SK-N-SH treated with all-trans-retinoic acid at 6 μM for 48 hours (cell line): Measurements from ENCODE around the gene TGM1.

Experiments used
- CREB5 ChIP-seq: fragments of 250-450 bp; sonication (Bioruptor Pico); IDR thresholded peaks from 2 replicates; pipeline ENCODE4 v1.5.1; 2020; ENCODE audit warnings: low read depth, mild to moderate bottlenecking, moderate library complexity
- ESRRG ChIP-seq: fragments of 250-450 bp; sonication (Bioruptor Pico); IDR thresholded peaks from 2 replicates; pipeline ENCODE4 v1.6.1; 2021; ENCODE audit warnings: mild to moderate bottlenecking
- PATZ1 ChIP-seq: fragments of 250-450 bp; sonication (Bioruptor Pico); IDR thresholded peaks from 2 replicates; pipeline ENCODE4 v1.8.0; 2020; ENCODE audit warnings: mild to moderate bottlenecking, moderate library complexity, borderline replicate concordance
- ZFP3 ChIP-seq: fragments of 250-450 bp; sonication (Bioruptor Pico); IDR thresholded peaks from 2 replicates; pipeline ENCODE4 v1.5.0; 2020; ENCODE audit warnings: mild to moderate bottlenecking, moderate library complexity
- ZFP30 ChIP-seq: fragments of 450-650 bp; formaldehyde crosslinking; IDR thresholded peaks from 2 replicates; pipeline ENCODE4 v1.5.0; 2022; ENCODE audit warnings: mild to moderate bottlenecking, moderate library complexity

DNA sequence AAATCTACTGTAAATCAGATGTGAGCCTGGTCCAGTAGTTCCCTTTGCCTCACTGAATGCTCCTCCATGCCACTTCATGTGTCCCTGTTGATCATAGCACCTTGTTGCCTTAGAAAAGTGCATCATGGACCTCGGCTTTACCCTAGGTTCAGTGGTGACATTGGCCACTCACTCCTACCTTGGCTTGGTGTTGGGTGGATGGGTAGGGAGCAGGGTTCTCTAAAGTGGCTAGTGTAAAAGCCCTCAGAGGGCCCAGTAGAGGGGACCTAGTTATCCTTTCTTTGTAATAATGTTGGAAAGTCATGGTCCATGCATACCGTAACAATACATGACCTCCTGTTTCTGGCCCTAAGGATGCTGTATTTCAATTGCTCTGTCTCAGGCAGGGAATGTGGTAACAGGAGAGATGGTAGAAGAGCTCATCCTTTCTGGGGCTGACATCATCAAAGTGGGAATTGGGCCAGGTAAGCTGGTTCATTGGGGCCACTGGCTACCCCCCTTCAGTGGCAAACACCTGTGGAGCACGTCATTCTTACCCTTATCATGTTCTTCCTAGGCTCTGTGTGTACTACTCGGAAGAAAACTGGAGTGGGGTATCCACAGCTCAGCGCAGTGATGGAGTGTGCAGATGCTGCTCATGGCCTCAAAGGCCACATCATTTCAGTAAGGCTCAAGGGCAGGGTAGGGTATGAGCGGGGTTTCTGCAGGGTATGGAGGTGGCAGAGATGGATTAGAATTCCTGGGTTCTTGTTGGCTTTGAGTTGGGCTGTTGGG lies 26.1 kb downstream of the TGM1 start:
- no peak for TF ChIP-seq ZFP3 (CRISPR knock-in tag)
- TF ChIP-seq ZFP30 (CRISPR knock-in tag) = no peak
- no peak for TF ChIP-seq CREB5
- TF ChIP-seq PATZ1 (CRISPR knock-in tag) = no peak
- TF ChIP-seq ESRRG (CRISPR knock-in tag) = no peak
